Activated T-helper 1 cell treated with anti-CD3 and anti-CD28 coated beads, Interleukin-2, amount 50 U/mL, for 16 hours (primary cell): ENCODE results near the gene DNAJC11.
"Not testable (repeated sequence)": the region's sequence is repeated elsewhere in the genome, so short reads cannot be mapped to it uniquely, and the experiment has no call there.

Source experiments
- DNase-seq, 2 donors: peaks; one replicate each; pipeline ENCODE4 v3.0.0-alpha.2; 2020; ENCODE audit warnings: low read depth in 1 of 2, low spot score in 1 of 2

Gene DNAJC11

GRCh38 chr1:6601923-6602668 lies 99.5 kb downstream of the DNAJC11 start:
- no peak for DNase-seq

GRCh38 chr1:6601049-6601922 lies 100.3 kb downstream of the DNAJC11 start:
- DNase-seq: peak; percentile 53 to 74

- DNase-seq: no peak
These were observed 101.1 kb downstream of the DNAJC11 start for GRCh38 chr1:6600410-6601048.

- DNase-seq: not testable (repeated sequence)
These were observed 101.6 kb downstream of the DNAJC11 start for GRCh38 chr1:6599991-6600390.

GRCh38 chr1:6599141-6599975 lies 102.3 kb downstream of the DNAJC11 start:
- no peak for DNase-seq

GRCh38 chr1:6597777-6598131 lies 103.9 kb downstream of the DNAJC11 start:
- DNase-seq: no peak

GRCh38 chr1:6596886-6597776 lies 104.5 kb downstream of the DNAJC11 start:
- DNase-seq: no peak

GRCh38 chr1:6596351-6596750 lies 105.3 kb downstream of the DNAJC11 start:
- no peak for DNase-seq

- DNase-seq: no peak
These were observed 106.5 kb downstream of the DNAJC11 start for GRCh38 chr1:6594977-6595740.

- no peak for DNase-seq
These were observed 107.8 kb downstream of the DNAJC11 start for GRCh38 chr1:6593810-6594209.

- DNase-seq: no peak
These were observed 108.6 kb downstream of the DNAJC11 start for GRCh38 chr1:6592865-6593593.

GRCh38 chr1:6592441-6592840 lies 109.2 kb downstream of the DNAJC11 start:
- DNase-seq: no peak

- DNase-seq: no peak
These were observed 110.0 kb downstream of the DNAJC11 start for GRCh38 chr1:6591644-6592043.

- DNase-seq: no peak
These were observed 110.4 kb downstream of the DNAJC11 start for GRCh38 chr1:6591222-6591621.

GRCh38 chr1:6590046-6590445 lies 111.6 kb downstream of the DNAJC11 start:
- DNase-seq: no peak

- no peak for DNase-seq
These were observed 112.6 kb downstream of the DNAJC11 start for GRCh38 chr1:6588893-6589520.

GRCh38 chr1:6588128-6588892 lies 113.3 kb downstream of the DNAJC11 start:
- no peak for DNase-seq
